Measurements from ENCODE around the gene SAP130.
A peak's percentile ranks its signal among the peaks of the same experiment; 100 is the strongest.

Gene SAP130

DNA sequence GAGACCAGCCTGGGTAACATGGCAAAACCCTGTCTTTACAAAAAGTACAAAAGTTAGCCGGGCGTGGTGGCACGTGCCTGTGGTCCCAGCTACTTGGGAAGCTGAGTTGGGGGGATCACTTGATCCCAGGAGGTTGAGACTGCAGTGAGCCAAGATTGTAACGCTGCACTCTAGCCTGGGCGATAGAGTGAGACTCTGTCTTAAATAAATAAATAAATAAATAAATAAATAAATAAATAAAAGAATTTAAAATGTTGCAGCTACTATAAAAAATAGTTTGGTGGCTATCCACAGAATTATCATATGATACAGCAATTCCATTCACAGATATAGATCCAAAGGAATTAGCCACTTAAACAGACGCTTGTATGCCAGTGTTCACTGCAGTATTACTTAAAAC, 92.5 kb downstream of the SAP130 start:
- no peak overlapping the region for H3K4me3 ChIP-seq (replicated peaks; ENCODE audit: low read depth, low read length)
- no peak for DNase-seq (ENCODE audit: extremely low read depth, low read depth)

GRCh38 chr2:127932199-127932876, 95.5 kb downstream of the SAP130 start:
- H3K4me3 ChIP-seq (replicated peaks; ENCODE audit: low read depth, low read length): no peak overlapping the region
- TF ChIP-seq CTCF (IDR thresholded peaks at IDR 0.05; ENCODE audit: low read depth, low read length, missing control alignments): no peak
- DNase-seq (ENCODE audit: extremely low read depth, low read depth): peak; percentile 45

More for the DNA sequence above, 92.5 kb downstream of the SAP130 start:
- TF ChIP-seq CTCF (IDR thresholded peaks at IDR 0.05; ENCODE audit: low read depth, low read length, missing control alignments): no peak

GRCh38 chr2:127929449-127929848, 98.4 kb downstream of the SAP130 start:
- TF ChIP-seq CTCF (IDR thresholded peaks at IDR 0.05; ENCODE audit: low read depth, low read length, missing control alignments): no peak
- DNase-seq (ENCODE audit: extremely low read depth, low read depth): no peak
- H3K4me3 ChIP-seq (replicated peaks; ENCODE audit: low read depth, low read length): no peak overlapping the region

- no peak overlapping the region for H3K4me3 ChIP-seq (replicated peaks; ENCODE audit: low read depth, low read length)
- no peak for TF ChIP-seq CTCF (IDR thresholded peaks at IDR 0.05; ENCODE audit: low read depth, low read length, missing control alignments)
- no peak for DNase-seq (ENCODE audit: extremely low read depth, low read depth)
Observed at GRCh38 chr2:127927384-127927783, 100.5 kb downstream of the SAP130 start.

DNA sequence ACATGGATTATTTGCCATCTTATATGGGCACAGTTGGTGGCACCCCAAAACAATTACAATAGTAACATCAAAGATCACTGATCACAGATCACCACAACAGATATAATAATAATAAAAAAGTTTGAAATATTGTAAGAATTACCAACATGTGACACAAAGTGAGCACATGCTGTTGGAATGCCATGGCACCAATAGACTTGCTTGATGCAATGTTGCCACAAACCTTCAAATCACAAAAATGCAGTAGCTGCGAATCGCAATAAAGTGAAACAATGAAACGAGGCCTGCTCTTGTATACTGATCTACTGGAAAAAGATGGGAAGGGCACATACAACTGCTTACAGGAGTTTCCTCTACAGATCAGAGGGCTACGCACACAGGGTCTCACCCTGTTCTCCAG, 109.9 kb downstream of the SAP130 start:
- no peak for DNase-seq (ENCODE audit: extremely low read depth, low read depth)
- no peak for TF ChIP-seq CTCF (IDR thresholded peaks at IDR 0.05; ENCODE audit: low read depth, low read length, missing control alignments)
- H3K4me3 ChIP-seq (replicated peaks; ENCODE audit: low read depth, low read length): no peak overlapping the region

DNA sequence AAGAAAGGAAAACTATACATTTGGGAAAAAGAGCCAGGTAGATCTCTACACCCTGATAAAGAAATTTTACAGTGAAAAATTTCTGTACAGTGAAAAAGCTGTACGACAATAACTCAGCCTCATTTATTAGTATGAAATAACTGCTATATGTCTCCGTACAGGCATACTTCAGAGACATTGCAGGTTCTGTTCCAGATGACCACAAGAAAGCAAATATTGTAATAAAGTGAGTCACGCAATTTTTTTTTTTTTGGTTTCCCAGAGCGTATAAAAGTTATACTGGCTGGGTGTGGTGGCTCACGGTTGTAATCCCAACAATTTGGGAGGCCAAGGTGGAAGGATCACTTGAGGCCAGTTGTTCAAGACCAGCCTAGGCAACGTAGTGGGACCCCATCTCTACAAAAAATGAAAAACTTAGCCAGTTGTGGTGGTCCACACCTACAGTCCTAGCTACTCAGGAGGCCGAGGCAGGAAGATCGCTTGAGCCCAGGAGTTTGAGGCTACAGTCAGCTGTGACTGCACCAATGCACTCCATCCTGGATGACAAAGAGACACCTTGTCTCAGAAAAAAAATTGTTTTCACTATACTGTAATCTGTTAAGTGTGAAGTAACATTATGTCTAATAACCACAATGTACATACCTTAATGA, 113.9 kb downstream of the SAP130 start:
- no peak for TF ChIP-seq CTCF (IDR thresholded peaks at IDR 0.05; ENCODE audit: low read depth, low read length, missing control alignments)
- no peak overlapping the region for H3K4me3 ChIP-seq (replicated peaks; ENCODE audit: low read depth, low read length)

More for the DNA sequence above, 113.9 kb downstream of the SAP130 start:
- DNase-seq (ENCODE audit: extremely low read depth, low read depth): no peak

Measured in HFF-Myc (cell line).